ENCODE data around the gene PHYH.
"Not testable (repeated sequence)": the region's sequence is repeated elsewhere in the genome, so short reads cannot be mapped to it uniquely, and the experiment has no call there.

Gene PHYH

DNA sequence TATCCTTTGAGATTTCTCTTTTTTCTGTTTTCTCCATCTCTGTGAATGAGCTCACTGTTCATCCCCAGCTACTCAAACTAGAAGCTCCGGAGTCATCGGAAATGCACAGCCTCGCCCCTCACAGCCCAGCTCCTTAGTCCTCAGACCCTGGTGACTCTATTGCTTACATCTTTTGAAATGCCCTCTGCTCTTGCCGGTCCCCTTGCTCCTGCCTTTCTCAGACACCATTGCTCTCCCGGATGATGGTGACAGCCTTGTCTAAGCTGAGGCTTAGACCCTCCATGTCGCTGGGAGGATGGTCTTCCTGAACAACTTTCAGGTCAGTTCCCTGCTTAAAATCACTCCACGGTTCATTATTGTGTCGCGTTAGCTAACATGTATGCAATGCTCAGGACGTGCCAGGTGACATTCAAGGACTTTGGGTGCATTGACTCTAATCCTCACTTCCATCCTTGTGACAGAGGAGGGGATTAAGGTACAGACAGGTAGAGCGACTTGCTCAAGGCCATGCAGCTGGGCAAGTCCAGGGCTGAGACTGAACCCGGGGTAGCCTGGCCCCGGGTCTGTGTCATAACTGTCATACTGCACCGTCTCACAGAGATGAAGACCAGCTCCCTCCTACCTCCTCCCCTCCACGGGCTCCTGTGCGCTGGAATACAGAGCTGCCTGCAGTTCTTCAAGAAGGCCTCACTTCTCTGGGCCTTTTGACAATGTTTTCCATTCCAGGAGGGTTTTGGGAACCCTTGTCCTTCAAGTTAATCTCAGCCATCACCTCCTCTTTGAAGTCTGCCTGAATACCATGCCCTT, 61.4 kb downstream of the PHYH start:
- TF ChIP-seq POLR2A (IDR thresholded peaks at IDR 0.05; ENCODE audit: low read length) (no peak), GATA1 (IDR thresholded peaks at IDR 0.05; ENCODE audit: low read depth, low read length) (no peak)
- no peak for DNase-seq

DNA sequence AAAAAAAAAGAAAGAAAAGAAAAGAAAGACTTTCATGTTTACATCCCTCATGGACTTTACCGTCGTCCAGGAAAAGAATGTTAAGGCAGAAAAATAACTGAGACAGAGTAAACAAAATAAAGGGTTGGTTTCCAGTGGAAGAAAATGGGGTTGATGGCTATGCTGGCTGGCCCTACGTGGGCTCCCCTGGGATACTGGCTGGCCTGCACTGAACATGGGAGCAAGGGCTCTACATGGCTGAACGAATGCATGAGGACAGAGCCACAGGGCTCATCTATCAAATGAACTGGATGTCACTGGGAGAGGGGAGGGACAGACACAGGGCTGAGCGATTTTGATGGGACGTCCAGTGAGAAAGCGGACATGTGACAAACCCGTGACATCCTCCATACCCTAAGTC, 63.2 kb downstream of the PHYH start:
- DNase-seq = no peak
- TF ChIP-seq GATA1 (IDR thresholded peaks at IDR 0.05; ENCODE audit: low read depth, low read length) = no peak
- TF ChIP-seq POLR2A (IDR thresholded peaks at IDR 0.05; ENCODE audit: low read length) = no peak

DNA sequence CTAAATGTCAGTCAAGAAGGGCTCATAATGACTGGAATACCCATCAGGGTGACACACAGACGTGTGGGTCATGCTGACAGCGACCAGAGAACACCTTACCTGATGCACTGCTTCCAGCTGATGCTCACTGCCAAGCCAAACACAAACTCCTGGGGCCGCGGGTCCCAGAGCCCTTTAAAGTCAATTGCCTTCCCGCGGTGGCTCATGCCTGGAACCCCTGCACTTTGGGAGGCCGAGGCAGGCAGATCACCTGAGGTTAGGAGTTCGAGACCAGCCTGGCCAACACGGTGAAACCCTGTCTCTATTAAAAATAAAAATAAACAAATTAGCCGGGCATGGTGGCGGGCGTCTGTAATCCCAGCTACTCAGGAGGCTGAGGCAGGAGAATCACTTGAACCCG, 65.1 kb downstream of the PHYH start:
- not testable (repeated sequence) for DNase-seq

DNA sequence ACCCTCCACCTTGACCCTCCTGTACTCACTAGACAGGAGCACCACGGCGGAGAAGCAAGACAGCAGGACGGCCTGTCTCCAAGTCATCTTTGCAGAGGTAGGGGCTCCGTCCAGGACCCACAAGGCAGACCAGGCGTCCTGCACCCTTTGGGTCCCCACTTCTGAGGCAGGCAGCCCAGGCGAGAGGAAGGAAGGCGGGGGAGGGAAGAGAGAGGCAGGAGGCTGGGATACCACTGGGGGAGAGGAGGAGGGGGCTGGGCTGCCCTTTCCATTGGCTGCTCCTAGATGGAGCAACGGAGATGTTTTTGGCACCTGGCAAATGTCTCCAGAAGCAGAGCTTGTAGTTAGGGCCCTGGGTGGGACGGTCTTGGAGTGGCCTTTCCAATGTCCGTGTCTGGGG, 65.7 kb downstream of the PHYH start, which contains the start of gene UCMA:
UCMA (minus strand) TSS at position 203 of the 400 bp plus-strand sequence; CDS start at position 87, 116 bp downstream.
- DNase-seq = no peak
- TF ChIP-seq GATA1 (IDR thresholded peaks at IDR 0.05; ENCODE audit: low read depth, low read length) (no peak), POLR2A (IDR thresholded peaks at IDR 0.05; ENCODE audit: low read length) (no peak)

DNA sequence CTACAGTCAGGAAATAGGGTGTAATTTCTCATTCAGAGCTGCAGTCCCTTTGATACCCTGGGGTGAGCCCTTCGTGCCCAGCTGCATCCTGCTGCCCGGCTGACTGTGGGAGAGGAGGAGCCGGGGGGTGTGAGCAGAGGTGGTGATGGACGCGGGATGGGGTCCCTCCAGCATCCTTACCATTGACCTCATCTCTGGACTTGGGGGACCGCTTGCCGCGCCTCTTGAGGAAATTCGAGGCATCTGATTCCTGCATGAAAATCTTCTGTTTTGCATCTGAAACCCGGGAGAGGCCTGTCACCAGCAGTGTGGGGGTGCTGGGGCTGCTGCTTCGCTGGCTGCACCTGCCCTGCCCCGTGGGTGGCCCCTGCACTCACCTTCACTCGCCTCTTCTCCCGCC, 66.5 kb downstream of the PHYH start:
- TF ChIP-seq POLR2A (IDR thresholded peaks at IDR 0.05; ENCODE audit: low read length) = no peak
- TF ChIP-seq GATA1 (IDR thresholded peaks at IDR 0.05; ENCODE audit: low read depth, low read length) = no peak
- no peak for DNase-seq

DNA sequence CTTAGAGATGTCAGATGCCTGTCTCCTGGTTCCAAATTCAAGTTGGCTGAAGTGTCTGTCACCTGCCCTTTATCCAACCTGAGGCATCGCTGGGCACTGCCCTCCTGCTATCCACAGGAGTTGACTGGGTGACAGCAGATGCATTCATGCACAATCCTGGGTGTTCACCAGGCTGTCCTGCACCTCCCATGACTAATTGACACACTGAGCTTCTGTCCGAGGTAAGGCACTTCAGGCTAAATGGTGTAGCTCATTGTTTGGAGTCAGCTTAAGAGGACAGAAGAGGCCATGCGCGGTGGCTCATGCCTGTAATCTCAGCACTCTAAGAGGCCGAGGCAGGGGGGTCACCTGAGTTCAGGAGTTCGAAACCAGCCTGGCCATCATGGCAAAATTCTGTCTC, 68.1 kb downstream of the PHYH start:
- DNase-seq = no peak
- TF ChIP-seq GATA1 (IDR thresholded peaks at IDR 0.05; ENCODE audit: low read depth, low read length) = no peak
- no peak for TF ChIP-seq POLR2A (IDR thresholded peaks at IDR 0.05; ENCODE audit: low read length)

DNA sequence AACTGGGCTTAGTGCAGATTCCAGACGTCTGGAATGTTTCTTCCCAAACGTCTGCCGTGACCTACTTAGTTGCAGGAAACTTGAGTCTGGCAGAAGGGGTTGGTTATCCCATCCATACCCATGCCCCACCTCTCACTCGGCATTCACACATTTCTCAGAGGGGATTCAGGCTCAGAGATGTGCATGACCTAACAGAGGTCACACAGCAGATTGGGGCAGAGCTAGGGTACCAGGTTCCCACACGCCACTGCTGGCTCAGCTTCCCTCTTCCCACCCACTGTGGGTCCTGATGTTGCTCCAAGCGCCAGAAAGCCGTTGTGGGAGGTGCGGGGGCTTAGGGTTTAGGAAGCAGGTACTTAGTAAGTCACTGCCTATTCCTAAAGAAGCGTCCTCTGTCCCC, 68.7 kb downstream of the PHYH start:
- TF ChIP-seq POLR2A (IDR thresholded peaks at IDR 0.05; ENCODE audit: low read length) = no peak
- TF ChIP-seq GATA1 (IDR thresholded peaks at IDR 0.05; ENCODE audit: low read depth, low read length) = no peak
- no peak for DNase-seq
